DND-41 (cell line): Measurements from ENCODE around the gene PHACTR3.

Source experiments
- ATAC-seq: fragments of 200-7000 bp; cut with Tn5 transposase; 3 replicates; pipeline ENCODE4 v1.9.1; 2021; ENCODE audit warnings: low read depth; ENCODE audit not compliant: insufficient read depth
- DNase-seq: peaks from one replicate; pipeline ENCODE4 v3.0.0-alpha.2; 2020
- H2AFZ ChIP-seq: 2 replicates; pipeline ENCODE4 v1.6.0; 2012; ENCODE audit warnings: low read depth, low read length
- H3K27ac ChIP-seq: 2 replicates; pipeline ENCODE4 v1.5.1; 2012; ENCODE audit warnings: low read length, inconsistent platforms
- H3K27me3 ChIP-seq: fragments of 200-600 bp; sonication (generic); 2 replicates; pipeline ENCODE4 v1.6.0; 2012; ENCODE audit warnings: low read length, mild to moderate bottlenecking, inconsistent platforms; ENCODE audit not compliant: insufficient read depth, poor library complexity
- H3K36me3 ChIP-seq: 2 replicates; pipeline ENCODE4 v1.5.1; 2012; ENCODE audit warnings: low read length, inconsistent platforms; ENCODE audit not compliant: insufficient read depth
- H3K4me1 ChIP-seq: 2 replicates; pipeline ENCODE4 v1.5.1; 2012; ENCODE audit warnings: mild to moderate bottlenecking, low read length; ENCODE audit not compliant: insufficient read depth
- H3K4me2 ChIP-seq: 2 replicates; pipeline ENCODE4 v1.6.0; 2012; ENCODE audit warnings: mild to moderate bottlenecking, moderate library complexity, low read length, inconsistent platforms; ENCODE audit not compliant: insufficient read depth
- H3K4me3 ChIP-seq, 2 experiments: fragments of 200-600 bp in 1 of 2; shearing (Covaris generic) in 1 of 2; 2 replicates each; pipeline ENCODE4 v1.5.1; 2012 to 2016; ENCODE audit warnings: inconsistent platforms in 2 of 2, low read length in 2 of 2, mild to moderate bottlenecking in 2 of 2, low read depth in 1 of 2, moderate library complexity in 1 of 2
- H3K79me2 ChIP-seq: 2 replicates; pipeline ENCODE4 v1.6.0; 2012; ENCODE audit warnings: low read length, inconsistent platforms; ENCODE audit not compliant: insufficient read depth
- H3K9ac ChIP-seq: 2 replicates; pipeline ENCODE4 v1.6.0; 2012; ENCODE audit warnings: low read depth, mild to moderate bottlenecking, inconsistent platforms, low read length, moderate library complexity
- H3K9me3 ChIP-seq: 2 replicates; pipeline ENCODE4 v1.5.1; 2012; ENCODE audit warnings: low read length, moderate library complexity, mild to moderate bottlenecking, inconsistent platforms; ENCODE audit not compliant: insufficient read depth, severe bottlenecking
- H4K20me1 ChIP-seq: 2 replicates; pipeline ENCODE4 v1.6.0; 2012; ENCODE audit warnings: low read length; ENCODE audit not compliant: insufficient read depth
- EZH2 ChIP-seq: IDR thresholded peaks from 3 replicates; pipeline ENCODE4 v1.6.1; 2012; ENCODE audit warnings: borderline replicate concordance, low read depth, mild to moderate bottlenecking, moderate library complexity, low read length, inconsistent platforms; ENCODE audit not compliant: severe bottlenecking
- TF ChIP-seq, protein P1 (sequence below): IDR thresholded peaks from 2 replicates; pipeline ENCODE4 v1.5.1; 2012; ENCODE audit warnings: borderline replicate concordance, low read length, moderate library complexity, mild to moderate bottlenecking; ENCODE audit not compliant: poor library complexity, severe bottlenecking; ENCODE audit errors: extremely low read depth

Gene PHACTR3

DNA sequence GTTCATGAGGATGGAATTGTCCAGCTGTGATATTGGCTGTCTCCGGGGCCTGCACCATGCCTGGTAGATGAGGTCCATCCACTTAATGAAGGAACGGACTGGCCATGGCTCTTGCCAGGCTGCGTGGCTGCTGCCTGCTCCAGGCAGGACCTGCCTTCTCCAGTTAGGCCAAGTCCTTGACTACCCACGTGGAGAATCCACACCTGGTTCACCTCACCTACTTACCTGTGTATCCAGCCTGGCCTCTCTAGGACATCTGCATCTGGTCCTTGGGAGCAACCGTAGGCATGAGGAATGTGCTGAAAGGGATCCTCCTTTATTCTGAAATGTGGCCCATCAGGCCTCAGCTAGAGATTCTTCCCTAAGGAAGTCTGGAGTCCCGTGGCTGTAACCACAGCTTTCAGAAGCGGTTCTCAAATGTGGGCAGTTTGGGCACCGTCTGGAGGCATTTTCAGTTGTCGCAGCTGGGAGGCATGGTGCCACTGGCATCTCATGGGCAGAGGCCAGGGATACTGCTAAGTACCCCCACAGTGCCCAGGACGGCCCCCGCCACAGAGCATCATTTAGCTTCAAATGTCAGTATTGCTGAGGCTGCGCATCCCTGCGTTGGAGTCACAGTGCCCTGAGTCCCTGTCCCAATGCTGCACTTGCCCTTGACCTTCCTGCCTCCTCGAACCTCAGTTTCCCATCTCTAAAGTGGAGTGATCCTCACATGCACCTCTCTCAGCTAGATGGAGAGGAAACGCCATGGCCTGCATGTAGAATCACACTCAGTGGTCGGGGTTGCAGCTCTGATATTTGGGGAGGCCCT, 67.5 kb downstream of the PHACTR3 start:
- H3K27ac ChIP-seq: no peak overlapping the region
- no peak overlapping the region for H3K4me2 ChIP-seq
- H3K9ac ChIP-seq: no peak overlapping the region
- H2AFZ ChIP-seq: no peak overlapping the region
- no peaks in the 10 kb centered on the region for H3K9me3 ChIP-seq
- no peak overlapping the region for H3K4me3 ChIP-seq
- DNase-seq (no peak), ATAC-seq (no peak)
- H4K20me1 ChIP-seq: peaks cover 10% of the 10 kb centered on the region
- peaks cover 28% of the 10 kb centered on the region for H3K27me3 ChIP-seq
- TF ChIP-seq, protein P1, sequence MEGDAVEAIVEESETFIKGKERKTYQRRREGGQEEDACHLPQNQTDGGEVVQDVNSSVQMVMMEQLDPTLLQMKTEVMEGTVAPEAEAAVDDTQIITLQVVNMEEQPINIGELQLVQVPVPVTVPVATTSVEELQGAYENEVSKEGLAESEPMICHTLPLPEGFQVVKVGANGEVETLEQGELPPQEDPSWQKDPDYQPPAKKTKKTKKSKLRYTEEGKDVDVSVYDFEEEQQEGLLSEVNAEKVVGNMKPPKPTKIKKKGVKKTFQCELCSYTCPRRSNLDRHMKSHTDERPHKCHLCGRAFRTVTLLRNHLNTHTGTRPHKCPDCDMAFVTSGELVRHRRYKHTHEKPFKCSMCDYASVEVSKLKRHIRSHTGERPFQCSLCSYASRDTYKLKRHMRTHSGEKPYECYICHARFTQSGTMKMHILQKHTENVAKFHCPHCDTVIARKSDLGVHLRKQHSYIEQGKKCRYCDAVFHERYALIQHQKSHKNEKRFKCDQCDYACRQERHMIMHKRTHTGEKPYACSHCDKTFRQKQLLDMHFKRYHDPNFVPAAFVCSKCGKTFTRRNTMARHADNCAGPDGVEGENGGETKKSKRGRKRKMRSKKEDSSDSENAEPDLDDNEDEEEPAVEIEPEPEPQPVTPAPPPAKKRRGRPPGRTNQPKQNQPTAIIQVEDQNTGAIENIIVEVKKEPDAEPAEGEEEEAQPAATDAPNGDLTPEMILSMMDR: no peak
- TF ChIP-seq EZH2: no peak
- no peaks in the 10 kb centered on the region for H3K36me3 ChIP-seq
- H3K4me1 ChIP-seq: no peaks in the 10 kb centered on the region
- H3K79me2 ChIP-seq: no peaks in the 10 kb centered on the region

DNA sequence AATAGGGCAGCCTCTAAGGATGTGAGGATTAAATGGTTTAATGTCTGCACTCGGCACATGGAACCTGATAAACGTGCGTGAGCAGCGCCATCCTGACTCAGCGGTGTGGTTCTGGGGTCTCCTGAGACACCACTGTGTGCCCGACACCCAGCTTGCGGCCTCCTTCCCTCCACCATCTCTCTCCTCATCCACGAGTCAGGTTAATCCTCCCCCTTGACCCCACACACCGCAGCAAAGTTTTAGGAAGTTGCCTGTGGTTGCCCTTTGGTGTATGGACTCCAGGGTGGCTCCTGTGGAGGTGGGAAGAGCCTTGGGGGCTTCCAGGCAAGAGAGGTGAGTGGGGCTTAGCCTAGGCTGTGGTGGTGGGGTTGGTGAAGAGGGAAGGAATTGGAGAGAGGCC, 68.2 kb downstream of the PHACTR3 start:
- no peak overlapping the region for H2AFZ ChIP-seq
- TF ChIP-seq EZH2: no peak
- TF ChIP-seq, protein P1: no peak
- no peak overlapping the region for H3K9ac ChIP-seq
- H3K27ac ChIP-seq: no peak overlapping the region
- H3K9me3 ChIP-seq: no peaks in the 10 kb centered on the region
- H4K20me1 ChIP-seq: peaks cover 10% of the 10 kb centered on the region
- DNase-seq (no peak), ATAC-seq (no peak)
- H3K4me2 ChIP-seq: no peak overlapping the region
- H3K36me3 ChIP-seq: no peaks in the 10 kb centered on the region
- H3K79me2 ChIP-seq: no peaks in the 10 kb centered on the region
- H3K4me3 ChIP-seq: no peak overlapping the region
- no peaks in the 10 kb centered on the region for H3K4me1 ChIP-seq
- peaks cover 28% of the 10 kb centered on the region for H3K27me3 ChIP-seq

DNA sequence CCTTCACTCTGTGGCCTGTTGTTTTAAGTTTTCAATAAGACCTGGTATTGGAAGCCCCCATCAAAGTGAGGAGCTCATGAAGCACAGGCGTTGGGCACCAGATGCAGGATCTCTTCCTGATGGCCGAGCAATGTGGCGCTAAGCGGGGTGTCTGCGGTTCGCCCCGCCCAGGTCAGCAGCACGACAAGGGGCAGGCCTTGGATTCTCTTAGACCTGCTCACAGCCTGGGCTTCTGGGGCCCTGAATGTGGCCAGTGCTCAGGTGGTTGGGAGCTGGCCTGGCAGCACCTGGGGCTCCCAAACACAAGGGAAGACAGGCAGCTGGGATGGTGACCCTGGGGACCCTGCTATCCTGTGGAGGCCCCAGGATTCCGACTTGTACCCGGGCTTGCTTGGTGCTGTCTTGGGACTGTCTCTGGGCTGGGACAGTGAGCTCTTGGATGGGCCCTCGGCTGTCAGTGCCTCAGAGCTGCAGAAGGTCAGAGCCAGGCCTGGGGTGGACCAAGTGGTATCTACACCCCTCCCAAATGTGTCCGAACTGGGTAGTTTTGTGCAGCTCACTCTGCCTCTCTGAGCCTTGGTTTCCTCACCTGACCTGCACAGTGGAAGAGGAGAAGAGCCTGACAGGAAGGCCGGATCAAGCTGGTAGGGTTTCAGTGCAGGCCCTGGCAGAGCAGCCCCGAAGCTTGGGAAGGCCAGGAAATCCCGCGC, 69.1 kb downstream of the PHACTR3 start:
- H4K20me1 ChIP-seq: peaks cover 10% of the 10 kb centered on the region
- H3K36me3 ChIP-seq: no peaks in the 10 kb centered on the region
- H2AFZ ChIP-seq: no peak overlapping the region
- no peak for TF ChIP-seq EZH2
- TF ChIP-seq, protein P1: no peak
- H3K27ac ChIP-seq: no peak overlapping the region
- no peak overlapping the region for H3K4me2 ChIP-seq
- no peak overlapping the region for H3K4me3 ChIP-seq
- H3K9ac ChIP-seq: no peak overlapping the region
- no peak for ATAC-seq
- no peaks in the 10 kb centered on the region for H3K9me3 ChIP-seq
- H3K79me2 ChIP-seq: no peaks in the 10 kb centered on the region
- H3K27me3 ChIP-seq: peaks cover 32% of the 10 kb centered on the region
- DNase-seq: no peak
- H3K4me1 ChIP-seq: no peaks in the 10 kb centered on the region
